ENCODE data around the gene CAPN5.

Gene CAPN5

DNA sequence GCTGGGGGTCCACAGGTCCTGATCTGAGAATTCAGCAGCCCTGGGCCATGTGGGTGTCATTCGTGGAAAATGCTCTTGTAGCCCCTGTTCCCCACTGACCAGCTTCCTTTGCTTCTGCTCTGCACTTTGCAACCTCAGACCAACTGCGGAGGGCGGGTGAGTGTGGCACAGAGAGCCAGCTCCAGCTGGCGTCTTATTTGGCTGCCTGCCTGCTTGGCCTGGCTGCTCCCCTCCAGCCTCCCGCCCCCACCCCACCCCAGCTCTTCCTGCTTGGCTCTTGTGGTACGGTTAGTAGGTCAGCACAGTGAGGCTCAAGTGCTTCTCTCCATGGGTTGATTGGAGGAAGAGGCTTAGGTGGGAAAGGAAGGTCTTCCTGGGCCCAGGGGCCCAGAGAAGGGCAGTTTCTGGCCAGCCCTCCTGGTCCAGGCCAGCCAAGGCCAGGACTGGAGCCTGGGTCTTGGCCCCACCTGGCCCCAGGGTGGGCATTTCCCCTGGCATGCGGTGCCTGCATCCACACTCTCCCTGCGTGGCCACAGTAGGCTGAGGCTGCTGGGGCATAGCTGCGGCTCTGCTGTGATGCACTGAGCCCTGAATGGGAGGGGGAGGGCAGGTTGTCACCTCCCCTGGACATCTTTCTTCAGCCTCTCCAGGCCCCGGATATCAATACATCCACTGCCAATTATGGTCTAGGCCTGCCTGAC is 87.8 kb downstream of the CAPN5 start:
- peak; percentile 89 for DNase-seq

- no peak for DNase-seq
These were observed 88.3 kb downstream of the CAPN5 start for GRCh38 chr11:77155082-77155475.

- no peak for DNase-seq
These were observed 88.9 kb downstream of the CAPN5 start for GRCh38 chr11:77155556-77156130.

- no peak for DNase-seq
These were observed 89.8 kb downstream of the CAPN5 start for GRCh38 chr11:77156396-77157195.

GRCh38 chr11:77158041-77158695 is 91.4 kb downstream of the CAPN5 start:
- DNase-seq, result no peak

- no peak for DNase-seq
These were observed 92.6 kb downstream of the CAPN5 start for GRCh38 chr11:77159219-77159936.

GRCh38 chr11:77159937-77160495 is 93.2 kb downstream of the CAPN5 start:
- no peak for DNase-seq

- no peak for DNase-seq
These were observed 96.5 kb downstream of the CAPN5 start for GRCh38 chr11:77163271-77163670.

DNA sequence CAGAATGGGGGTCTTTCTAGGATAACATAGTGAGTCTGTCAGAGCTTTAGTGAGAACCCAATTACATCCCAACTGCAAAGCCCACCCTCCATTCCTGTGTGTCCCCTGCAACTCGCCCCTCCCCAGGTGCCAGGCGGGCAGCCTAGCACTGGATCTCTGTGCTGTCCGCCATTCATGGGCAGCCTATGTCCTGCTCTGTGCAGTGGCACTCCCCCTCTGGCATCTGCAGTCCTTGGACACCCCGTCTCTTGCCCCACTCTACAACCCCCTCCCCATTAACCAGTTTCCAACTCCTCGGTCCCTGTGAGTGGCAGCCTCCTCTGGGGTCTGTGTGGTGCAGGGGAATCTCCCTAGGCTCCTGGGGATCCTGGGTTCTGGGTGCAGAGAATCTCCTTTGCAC is 98.3 kb downstream of the CAPN5 start:
- DNase-seq, result no peak

GRCh38 chr11:77166021-77166420 is 99.2 kb downstream of the CAPN5 start:
- DNase-seq, result no peak

GRCh38 chr11:77167111-77167626 is 100.4 kb downstream of the CAPN5 start:
- no peak for DNase-seq

DNA sequence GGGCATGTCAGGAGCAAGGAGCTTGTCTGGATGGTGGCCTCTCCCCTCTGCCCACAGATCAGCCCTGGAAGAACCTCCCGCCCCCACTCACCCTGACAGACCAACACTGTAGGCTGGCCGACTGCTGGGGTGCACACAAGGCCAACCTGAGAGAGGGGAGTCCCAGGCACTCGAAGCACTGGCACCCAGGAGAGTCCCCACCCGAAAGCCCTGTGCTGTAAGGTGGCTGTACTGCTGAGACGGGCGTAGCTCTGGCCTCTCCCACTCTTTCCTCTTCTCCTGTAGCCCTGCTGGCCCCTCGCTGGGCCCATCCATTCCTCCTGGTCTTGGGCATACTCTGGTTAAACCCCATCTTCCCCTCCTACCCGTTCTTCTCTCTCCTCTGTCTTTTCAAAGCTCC is 101.0 kb downstream of the CAPN5 start:
- DNase-seq, result no peak

DNA sequence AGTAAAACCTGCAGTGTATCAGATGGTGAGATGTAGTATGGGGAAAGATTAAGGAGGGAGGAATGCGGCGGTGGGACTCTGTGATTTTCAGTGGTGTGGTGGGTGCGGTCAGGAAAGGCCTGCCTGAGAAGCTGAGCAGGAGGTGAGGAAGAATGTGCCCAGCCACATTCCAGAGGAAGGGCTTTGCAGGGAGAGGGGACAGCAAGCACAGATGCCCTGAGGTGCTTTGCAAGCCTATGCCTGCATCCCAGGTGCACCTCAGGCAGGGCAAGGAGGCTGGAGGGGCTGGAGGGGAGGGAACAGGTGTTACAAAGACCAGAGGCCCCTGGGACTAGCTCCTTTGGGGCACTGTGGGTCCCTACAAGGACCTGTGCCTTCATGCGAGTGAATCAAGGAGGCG is 103.3 kb downstream of the CAPN5 start:
- DNase-seq, result no peak

DNA sequence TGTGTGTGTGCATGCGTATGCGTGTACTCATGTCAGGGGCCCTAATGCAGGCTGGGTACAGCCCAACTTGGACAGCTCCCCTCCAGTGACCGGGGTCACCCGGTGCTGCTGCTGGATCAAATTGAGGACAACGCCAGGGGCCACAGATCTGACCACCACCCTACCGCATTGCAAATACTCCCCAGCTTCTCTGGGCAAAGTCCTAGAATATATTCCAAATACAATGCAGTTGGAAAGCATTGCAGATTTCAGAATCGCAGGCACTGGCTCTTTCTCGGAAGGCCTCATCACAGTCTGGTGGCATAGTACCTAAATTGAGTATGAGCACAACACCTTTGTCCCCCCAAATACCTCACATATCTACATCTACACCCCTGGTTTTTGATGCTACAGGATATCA is 104.5 kb downstream of the CAPN5 start:
- no peak for DNase-seq

GRCh38 chr11:77171885-77172665 is 105.3 kb downstream of the CAPN5 start:
- DNase-seq, result no peak

DNA sequence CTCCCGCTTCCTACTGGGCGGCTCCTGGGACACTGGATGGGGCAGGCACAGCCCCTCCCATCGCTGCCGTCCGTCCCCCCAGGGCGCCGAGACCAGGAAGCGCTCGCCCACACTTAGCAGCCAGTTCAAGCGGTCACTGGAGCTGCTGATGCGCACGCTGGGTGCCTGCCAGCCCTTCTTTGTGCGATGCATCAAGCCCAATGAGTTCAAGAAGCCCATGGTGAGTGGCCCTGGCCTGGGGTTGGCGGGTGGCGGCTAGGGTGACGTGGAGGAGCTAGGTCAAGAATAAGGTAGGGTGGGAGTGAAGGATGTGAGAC is 105.9 kb downstream of the CAPN5 start:
- DNase-seq, result peak; percentile 42

DNA sequence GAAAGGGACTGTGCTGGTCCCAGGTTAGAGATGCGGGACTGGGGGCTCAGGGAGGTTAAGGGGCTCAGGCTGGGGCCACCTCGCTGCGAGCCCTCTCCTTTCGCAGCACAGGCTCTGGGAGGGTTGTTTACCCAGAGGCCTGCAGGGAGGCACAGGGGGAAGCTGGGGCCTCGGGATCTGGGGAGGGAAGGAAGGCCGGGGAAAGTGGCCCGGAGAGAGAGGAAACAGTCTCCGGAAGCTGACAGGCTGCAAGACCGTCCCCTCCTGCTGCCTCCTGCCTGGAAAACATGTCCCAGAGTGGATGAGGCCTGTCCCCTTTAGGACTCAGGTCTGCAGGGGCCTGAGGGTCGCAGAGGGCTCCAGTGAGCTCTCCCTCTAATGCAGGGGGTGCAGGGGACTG is 106.7 kb downstream of the CAPN5 start:
- no peak for DNase-seq

GRCh38 chr11:77174559-77174958 is 107.8 kb downstream of the CAPN5 start:
- DNase-seq, result peak; percentile 95

DNA sequence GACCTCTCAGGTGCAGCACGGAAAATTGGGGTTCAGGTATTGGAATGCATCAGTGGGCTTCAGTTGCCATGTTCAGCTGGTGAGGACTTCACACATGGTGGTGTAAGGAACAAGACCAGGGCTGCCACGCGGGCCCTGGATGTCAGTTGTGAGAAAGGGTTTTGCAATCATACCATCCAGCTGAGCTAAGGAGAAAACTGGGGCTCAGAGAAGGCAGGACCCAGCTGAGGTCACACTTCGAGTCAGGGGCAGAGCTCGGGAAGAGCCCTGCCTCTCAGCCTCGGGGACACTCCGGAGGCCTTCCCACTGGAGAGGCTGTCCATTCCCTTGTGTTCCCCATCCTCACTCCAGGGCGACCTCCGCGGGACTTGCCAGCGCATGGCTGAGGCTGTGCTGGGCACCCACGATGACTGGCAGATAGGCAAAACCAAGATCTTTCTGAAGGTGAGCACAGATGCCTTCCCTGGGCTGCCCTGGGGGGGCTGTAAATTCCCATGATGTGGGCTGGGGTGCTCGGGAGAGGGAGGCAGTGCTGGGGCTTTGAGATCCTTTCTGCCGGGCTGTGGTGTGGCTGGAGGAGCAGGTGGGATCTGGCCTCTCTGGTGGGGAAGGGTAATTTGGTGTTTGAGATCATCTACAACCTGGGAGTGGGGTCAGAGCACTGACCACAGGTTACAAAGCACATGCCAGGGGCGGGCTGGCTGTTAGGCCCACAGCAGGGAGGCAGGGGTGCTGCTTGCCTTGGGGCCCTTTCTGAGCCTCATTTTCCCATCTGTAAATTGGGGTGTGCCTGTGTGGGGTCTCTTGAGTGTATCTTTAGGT is 108.5 kb downstream of the CAPN5 start:
- no peak for DNase-seq
